Measurements from ENCODE around the gene LAPTM4A. TPM values are rescaled to one million over a fixed set of nuclear protein-coding genes. Genes with fewer than 3 reads are reported as not detected.

Gene LAPTM4A
- total RNA-seq, 1 donor from 2014 or later = 172 TPM

DNA sequence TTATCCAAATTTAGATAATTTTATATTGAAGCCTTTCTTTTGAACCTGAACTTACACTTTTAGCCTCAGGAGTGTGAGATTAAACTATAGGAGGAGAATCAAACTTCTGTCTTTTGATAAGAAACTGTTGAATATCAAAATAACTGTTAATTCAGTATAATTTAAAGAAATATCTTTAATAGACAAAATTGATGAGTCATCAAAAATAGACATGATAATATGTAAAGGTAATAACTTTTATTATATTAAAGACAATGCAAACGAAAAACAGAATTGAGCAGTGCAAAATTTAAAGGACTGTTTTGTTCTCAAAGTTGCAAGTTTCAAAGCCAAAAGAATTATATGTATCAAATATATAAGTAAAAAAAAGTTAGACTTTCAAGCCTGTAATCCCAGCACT is 59.5 kb downstream of the LAPTM4A start:
- no peak for DNase-seq (ENCODE audit: extremely low spot score in 2 of 2)
- Histone ChIP-seq H3K27me3 (no peaks in the 10 kb centered on the region), H3K27ac (no peak overlapping the region), H3K4me1 (peaks cover 12% of the 10 kb centered on the region), H3K9me3 (no peaks in the 10 kb centered on the region), H3K4me3 (no peak overlapping the region), H3K36me3 (no peaks in the 10 kb centered on the region)
- intact Hi-C loops (cut with DNase I) = no loop called here
- TF ChIP-seq POLR2A (IDR thresholded peaks at IDR 0.05) (no peak), POLR2AphosphoS5 (IDR thresholded peaks at IDR 0.05; ENCODE audit: insufficient read depth in 1 of 2, low read depth in 1 of 2) (no peak)
- TF ChIP-seq, protein P1, sequence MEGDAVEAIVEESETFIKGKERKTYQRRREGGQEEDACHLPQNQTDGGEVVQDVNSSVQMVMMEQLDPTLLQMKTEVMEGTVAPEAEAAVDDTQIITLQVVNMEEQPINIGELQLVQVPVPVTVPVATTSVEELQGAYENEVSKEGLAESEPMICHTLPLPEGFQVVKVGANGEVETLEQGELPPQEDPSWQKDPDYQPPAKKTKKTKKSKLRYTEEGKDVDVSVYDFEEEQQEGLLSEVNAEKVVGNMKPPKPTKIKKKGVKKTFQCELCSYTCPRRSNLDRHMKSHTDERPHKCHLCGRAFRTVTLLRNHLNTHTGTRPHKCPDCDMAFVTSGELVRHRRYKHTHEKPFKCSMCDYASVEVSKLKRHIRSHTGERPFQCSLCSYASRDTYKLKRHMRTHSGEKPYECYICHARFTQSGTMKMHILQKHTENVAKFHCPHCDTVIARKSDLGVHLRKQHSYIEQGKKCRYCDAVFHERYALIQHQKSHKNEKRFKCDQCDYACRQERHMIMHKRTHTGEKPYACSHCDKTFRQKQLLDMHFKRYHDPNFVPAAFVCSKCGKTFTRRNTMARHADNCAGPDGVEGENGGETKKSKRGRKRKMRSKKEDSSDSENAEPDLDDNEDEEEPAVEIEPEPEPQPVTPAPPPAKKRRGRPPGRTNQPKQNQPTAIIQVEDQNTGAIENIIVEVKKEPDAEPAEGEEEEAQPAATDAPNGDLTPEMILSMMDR (IDR thresholded peaks at IDR 0.05) = no peak

DNA sequence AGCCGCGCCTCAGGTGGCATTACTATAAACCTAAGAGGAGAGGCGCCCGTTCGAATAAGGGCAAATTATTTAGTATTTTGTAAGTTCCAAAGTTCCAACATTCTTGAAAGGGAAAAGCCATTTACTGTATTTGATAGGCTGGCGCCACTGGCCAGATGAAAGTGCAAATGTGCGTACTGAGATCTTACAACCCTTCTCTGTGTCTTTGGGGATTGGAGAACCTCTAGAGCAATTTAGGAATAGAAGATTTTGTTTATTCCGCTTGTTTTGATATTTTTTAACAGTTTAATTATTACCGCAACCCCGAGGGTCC is 61.1 kb downstream of the LAPTM4A start:
- TF ChIP-seq, protein P1 (IDR thresholded peaks at IDR 0.05) = no peak
- TF ChIP-seq POLR2AphosphoS5 (IDR thresholded peaks at IDR 0.05; ENCODE audit: insufficient read depth in 1 of 2, low read depth in 1 of 2) (no peak), POLR2A (IDR thresholded peaks at IDR 0.05) (no peak)
- no peaks in the 10 kb centered on the region for H3K9me3 ChIP-seq
- no peaks in the 10 kb centered on the region for H3K27me3 ChIP-seq
- intact Hi-C loops (cut with DNase I) = no loop called here
- H3K4me3 ChIP-seq = peak overlapping the region; percentile 60 to 72
- DNase-seq (ENCODE audit: extremely low spot score in 2 of 2) = no peak
- peak overlapping the region; percentile 56 for H3K27ac ChIP-seq
- H3K4me1 ChIP-seq = peaks cover 12% of the 10 kb centered on the region
- H3K36me3 ChIP-seq = no peaks in the 10 kb centered on the region

GRCh38 chr2:19989667-19990415 is 61.6 kb downstream of the LAPTM4A start, which contains the start of gene WDR35:
TSS of gene WDR35 (minus strand) at chr2:19990105. CDS start at chr2:19990015, 90 bp downstream.
- no peak for DNase-seq (ENCODE audit: extremely low spot score in 2 of 2)
- no peaks in the 10 kb centered on the region for H3K27me3 ChIP-seq
- intact Hi-C loops (cut with DNase I) = no loop called here
- H3K36me3 ChIP-seq = no peaks in the 10 kb centered on the region
- H3K4me3 ChIP-seq = peak within 1 kb of the TSS; percentile 60 to 72
- H3K9me3 ChIP-seq = no peaks in the 10 kb centered on the region
- TF ChIP-seq, protein P1 (IDR thresholded peaks at IDR 0.05) = no peak
- TF ChIP-seq POLR2AphosphoS5 (IDR thresholded peaks at IDR 0.05; ENCODE audit: insufficient read depth in 1 of 2, low read depth in 1 of 2) (peak; percentile 67 to 82), POLR2A (IDR thresholded peaks at IDR 0.05) (no peak)
- H3K27ac ChIP-seq = peak within 1 kb of the TSS; percentile 56
- peaks cover 12% of the 10 kb centered on the region for H3K4me1 ChIP-seq

- intact Hi-C loops (cut with DNase I) = no loop called here
- no peak for TF ChIP-seq POLR2AphosphoS5 (IDR thresholded peaks at IDR 0.05; ENCODE audit: insufficient read depth in 1 of 2, low read depth in 1 of 2)
- TF ChIP-seq POLR2A (IDR thresholded peaks at IDR 0.05) = no peak
- TF ChIP-seq, protein P1 (IDR thresholded peaks at IDR 0.05) = no peak
- Histone ChIP-seq H3K27ac (no peak overlapping the region), H3K4me3 (peak overlapping the region; percentile 60 to 72), H3K4me1 (peaks cover 12% of the 10 kb centered on the region), H3K27me3 (no peaks in the 10 kb centered on the region), H3K36me3 (no peaks in the 10 kb centered on the region), H3K9me3 (no peaks in the 10 kb centered on the region)
- DNase-seq (ENCODE audit: extremely low spot score in 2 of 2) = no peak
Observed at GRCh38 chr2:19989342-19989666, 62.1 kb downstream of the LAPTM4A start.

DNA sequence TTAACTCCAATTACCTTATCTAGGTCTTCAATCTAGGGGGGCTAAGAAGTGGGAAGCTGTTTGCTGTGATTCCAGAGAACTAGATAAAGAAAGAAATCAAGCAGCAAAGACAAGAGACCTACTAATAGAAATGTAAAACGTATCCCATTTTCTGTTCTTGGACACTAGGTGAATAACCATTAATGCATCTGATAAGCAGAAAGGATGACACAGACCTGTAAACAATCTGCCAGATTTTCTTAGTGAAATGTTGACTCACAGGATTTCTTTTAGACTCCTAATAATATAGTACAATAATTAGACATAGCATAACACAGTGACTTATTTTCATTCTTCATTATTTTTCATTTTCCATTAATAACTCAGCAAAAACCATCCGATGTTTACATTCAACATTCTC is 62.8 kb downstream of the LAPTM4A start:
- Histone ChIP-seq H3K36me3 (no peaks in the 10 kb centered on the region), H3K4me3 (no peak overlapping the region), H3K9me3 (no peaks in the 10 kb centered on the region), H3K27ac (no peak overlapping the region), H3K27me3 (no peaks in the 10 kb centered on the region), H3K4me1 (peaks cover 12% of the 10 kb centered on the region)
- TF ChIP-seq, protein P1 (IDR thresholded peaks at IDR 0.05) = no peak
- no peak for TF ChIP-seq POLR2A (IDR thresholded peaks at IDR 0.05)
- TF ChIP-seq POLR2AphosphoS5 (IDR thresholded peaks at IDR 0.05; ENCODE audit: insufficient read depth in 1 of 2, low read depth in 1 of 2) = no peak
- no peak for DNase-seq (ENCODE audit: extremely low spot score in 2 of 2)
- intact Hi-C loops (cut with DNase I) = no loop called here

Measured in vagina (tissue), 2 donors.